ENCODE data around the gene HGFAC.

Gene HGFAC

DNA sequence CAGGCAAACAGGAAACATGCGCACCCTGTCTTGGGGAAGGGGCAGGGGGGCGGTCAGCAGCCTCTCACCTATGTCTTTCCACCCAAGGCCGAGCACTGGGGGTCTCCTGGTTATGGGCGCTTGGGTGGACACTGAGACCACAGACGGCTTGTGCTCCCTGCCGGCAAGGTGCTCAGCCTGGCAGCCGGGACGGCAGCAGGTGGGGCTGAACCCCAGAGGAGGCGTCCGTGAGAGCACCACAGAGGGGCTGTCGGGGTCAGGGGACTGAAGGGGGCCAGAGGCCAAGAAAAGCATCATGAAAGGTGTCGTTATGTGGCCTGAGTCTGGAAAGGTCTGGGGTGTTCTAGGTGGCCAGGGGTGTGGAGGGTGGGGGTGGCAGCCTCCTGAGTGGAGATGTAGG, 40.9 kb downstream of the HGFAC start:
- TF ChIP-seq, protein P1, sequence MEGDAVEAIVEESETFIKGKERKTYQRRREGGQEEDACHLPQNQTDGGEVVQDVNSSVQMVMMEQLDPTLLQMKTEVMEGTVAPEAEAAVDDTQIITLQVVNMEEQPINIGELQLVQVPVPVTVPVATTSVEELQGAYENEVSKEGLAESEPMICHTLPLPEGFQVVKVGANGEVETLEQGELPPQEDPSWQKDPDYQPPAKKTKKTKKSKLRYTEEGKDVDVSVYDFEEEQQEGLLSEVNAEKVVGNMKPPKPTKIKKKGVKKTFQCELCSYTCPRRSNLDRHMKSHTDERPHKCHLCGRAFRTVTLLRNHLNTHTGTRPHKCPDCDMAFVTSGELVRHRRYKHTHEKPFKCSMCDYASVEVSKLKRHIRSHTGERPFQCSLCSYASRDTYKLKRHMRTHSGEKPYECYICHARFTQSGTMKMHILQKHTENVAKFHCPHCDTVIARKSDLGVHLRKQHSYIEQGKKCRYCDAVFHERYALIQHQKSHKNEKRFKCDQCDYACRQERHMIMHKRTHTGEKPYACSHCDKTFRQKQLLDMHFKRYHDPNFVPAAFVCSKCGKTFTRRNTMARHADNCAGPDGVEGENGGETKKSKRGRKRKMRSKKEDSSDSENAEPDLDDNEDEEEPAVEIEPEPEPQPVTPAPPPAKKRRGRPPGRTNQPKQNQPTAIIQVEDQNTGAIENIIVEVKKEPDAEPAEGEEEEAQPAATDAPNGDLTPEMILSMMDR (conservative IDR thresholded peaks at IDR 0.05; ENCODE audit: low read depth, low read length), result no peak
- H3K4me3 ChIP-seq (ENCODE audit: low read depth, low read length), result no peak overlapping the region
- no peak for DNase-seq (ENCODE audit: low read depth)

DNA sequence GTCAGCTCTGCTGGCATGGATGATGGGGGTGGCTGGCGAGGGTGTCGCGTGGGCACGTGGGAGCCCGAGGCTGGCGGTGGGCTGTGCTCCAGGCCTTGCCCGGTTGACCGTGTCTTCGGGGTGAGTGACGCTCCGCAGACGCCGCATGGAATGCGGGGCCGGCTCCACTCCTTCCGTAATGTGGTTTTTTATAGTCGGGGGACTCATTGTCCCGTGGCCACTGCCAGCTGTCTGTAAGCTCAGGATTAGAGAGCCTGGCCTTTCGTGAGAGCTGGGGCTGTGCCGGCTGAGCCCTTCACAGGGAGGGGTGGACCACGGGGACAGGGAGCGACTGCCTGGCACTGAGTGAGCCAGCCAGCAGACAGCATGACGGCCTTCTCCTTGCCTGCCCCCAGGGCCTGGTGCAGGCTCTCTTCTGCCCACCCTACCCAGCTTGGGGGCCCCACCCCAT, 41.7 kb downstream of the HGFAC start:
- H3K4me3 ChIP-seq (ENCODE audit: low read depth, low read length), result no peak overlapping the region
- no peak for DNase-seq (ENCODE audit: low read depth)
- TF ChIP-seq, protein P1 (conservative IDR thresholded peaks at IDR 0.05; ENCODE audit: low read depth, low read length), result no peak

DNA sequence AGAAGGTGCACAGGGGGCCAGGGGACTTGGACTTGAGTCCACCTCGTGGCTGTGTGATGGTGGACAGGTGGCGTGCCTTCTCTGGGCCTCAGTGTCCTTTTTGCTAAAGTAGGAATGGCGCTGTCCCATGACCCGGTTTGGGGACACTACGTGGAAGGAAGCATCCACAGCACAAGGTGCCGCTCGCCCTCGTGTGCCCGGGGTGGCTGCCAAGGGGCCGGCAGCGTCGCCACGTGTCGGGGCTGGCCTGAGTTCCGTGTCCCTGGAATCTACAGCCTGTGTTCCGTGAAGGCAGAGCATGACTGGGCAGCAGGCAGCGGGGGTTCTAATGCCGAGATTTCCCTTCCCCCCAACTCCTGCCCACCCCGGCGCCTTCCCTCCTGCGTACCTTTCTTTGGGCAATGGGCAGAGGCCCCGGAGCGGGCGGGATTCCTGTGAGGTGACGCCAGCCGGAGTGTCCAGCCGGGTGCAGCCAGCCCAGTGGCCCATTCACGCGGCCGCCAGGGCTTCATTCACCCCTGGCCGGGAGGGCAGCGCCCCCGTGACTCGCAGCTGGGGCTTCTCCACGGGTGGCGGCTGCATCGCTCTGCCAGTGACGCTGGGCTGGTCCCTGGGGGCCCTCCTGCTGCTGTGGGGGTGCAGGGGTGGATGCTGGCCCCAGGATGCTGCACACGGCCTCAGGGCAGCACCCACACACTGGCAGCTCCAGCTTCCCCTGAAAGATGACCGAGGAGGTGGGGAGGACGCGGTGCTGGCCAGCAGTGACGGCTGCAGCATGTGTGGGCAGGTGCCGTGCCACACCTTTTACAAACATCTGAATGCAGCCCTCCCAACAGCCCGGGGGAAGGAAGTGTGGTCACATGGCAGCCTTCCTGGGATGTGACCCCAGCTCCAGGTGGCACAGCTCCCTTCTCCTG, 42.5 kb downstream of the HGFAC start:
- TF ChIP-seq, protein P1 (conservative IDR thresholded peaks at IDR 0.05; ENCODE audit: low read depth, low read length), result no peak
- no peak overlapping the region for H3K4me3 ChIP-seq (ENCODE audit: low read depth, low read length)
- DNase-seq (ENCODE audit: low read depth), result no peak

DNA sequence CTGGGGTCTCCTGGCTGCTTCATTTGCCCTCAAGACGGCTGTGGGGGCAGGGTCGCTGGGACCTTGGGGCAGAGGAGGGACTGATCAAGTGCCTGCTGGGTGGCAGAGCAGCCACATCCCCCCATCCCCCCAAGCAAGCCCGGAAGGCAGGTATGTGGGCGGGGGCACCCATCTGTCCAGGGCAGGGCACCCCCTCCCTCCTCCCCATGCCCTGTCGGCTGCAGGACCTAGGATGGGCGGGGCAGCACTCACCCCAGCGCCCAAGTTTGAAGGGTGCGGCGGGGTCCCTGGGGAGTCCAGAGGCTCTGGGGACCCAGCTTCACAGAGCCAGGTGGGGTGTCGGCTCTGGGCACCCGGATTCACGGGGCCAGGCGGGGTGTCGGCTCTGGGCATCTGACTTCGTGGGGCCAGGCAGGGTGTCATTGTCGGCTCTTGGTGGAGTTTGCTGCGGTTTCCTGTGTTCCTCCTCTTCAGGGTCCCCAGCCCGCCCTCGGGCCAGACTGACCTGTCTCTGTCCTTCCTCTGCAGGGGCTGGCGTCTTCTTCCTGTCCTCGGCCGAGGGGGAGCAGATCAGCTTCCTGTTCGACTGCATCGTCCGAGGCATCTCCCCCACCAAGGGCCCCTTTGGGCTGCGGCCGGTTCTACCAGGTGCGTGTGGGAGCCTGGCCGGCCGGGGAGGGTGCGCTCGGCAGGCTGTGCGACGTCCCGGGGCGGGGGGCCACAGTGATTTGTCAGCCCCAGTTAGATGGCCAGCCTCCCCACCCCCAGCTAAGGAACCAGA, 43.4 kb downstream of the HGFAC start:
- TF ChIP-seq, protein P1 (conservative IDR thresholded peaks at IDR 0.05; ENCODE audit: low read depth, low read length), result no peak

DNA sequence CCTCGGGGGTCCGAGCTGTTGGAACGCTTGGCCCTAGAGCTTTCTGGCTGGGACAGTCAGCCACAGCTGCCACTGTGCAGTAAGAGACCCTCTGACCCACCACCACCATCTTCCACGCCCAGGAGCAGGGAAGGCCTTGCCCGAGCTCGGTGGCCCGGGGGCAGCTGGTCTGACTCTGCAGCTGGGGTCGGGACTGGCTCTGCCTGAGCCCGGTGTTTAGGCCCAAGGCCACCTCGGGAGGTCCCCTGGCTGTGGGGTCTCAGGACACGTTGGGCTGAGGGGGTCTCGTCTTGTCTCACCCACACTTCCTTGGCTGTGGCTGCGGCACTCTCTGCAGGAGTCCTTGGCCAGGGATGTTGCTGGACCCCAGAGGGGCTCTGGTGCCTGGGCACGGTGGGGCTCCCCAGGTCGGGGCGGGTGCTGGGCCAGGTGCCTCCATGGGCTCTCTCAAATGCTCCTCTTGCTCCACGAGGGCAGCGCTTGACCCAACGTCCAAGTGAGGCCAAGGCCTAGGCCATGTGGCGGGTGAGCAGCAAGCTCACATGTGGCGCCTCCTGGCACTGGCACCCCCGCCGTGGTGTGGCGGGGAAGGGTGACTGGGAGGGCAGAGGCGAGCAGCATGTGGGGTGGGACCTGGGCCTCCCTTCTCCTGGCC, 44.2 kb downstream of the HGFAC start:
- no peak for DNase-seq (ENCODE audit: low read depth)
- TF ChIP-seq, protein P1 (conservative IDR thresholded peaks at IDR 0.05; ENCODE audit: low read depth, low read length), result no peak
- H3K4me3 ChIP-seq (ENCODE audit: low read depth, low read length), result no peak overlapping the region

More for the DNA sequence above, 43.4 kb downstream of the HGFAC start:
- H3K4me3 ChIP-seq (ENCODE audit: low read depth, low read length), result no peak overlapping the region
- DNase-seq (ENCODE audit: low read depth), result no peak

DNA sequence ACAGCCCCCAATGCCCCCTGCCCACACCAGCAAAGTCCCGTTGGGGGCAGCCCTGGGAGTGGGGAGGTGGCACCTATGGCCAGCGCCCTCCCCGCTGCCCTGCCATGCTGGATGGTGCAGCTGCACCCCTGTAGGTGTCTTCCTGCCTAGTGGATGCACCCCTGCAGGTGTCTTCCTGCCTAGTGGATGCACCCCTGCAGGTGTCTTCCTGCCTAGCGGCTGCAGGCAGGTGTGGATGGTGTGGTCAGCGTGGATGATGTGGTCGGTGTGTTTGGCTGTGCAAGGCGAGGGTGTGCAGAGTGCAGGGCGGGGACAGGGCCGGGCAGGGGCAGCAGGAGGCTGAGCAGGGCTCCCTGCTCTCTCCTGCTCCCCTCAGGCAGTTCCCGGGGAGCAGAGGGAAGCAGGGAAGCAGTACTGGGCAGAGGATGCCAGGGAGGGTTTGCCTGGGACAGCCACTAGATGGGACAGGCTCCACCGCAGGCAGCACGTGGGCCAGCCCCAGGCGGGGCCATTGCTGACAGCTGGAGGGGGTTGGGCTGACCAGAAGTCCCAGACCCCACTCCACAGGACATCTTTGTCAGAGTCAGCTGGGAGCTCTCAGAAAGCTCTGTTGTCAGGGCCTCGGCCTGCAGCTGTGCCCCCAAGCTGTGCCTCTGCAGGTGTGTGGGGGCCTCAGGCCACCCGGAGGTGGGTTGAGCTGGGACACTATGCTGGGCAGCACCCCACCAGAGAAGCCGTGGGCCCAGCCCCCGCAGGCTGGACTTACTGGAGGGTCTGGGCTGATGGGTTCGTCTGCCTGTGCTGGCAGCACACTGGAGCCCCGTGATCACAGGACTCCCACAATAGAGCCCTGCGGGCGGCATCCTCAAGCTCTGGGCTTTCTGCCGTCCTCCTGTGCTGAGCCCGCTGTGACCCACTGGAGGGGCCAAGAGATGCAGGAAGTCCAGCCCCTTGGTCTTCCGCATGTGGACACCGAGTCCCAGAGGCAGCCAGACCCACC, 45.1 kb downstream of the HGFAC start:
- TF ChIP-seq, protein P1 (conservative IDR thresholded peaks at IDR 0.05; ENCODE audit: low read depth, low read length), result no peak
- no peak overlapping the region for H3K4me3 ChIP-seq (ENCODE audit: low read depth, low read length)
- DNase-seq (ENCODE audit: low read depth), result no peak
